Tibial nerve (tissue), 4 donors: ENCODE results near the gene STIM1. TPM values are rescaled to one million over a fixed set of nuclear protein-coding genes. Genes with fewer than 3 reads are reported as not detected.
A peak's percentile ranks its signal among the peaks of the same experiment; 100 is the strongest.

Source experiments
- DNase-seq, 2 donors: peaks; one replicate each; pipeline ENCODE4 v3.0.0-alpha.2; 2019; ENCODE audit warnings: low spot score in 2 of 2
- H3K27ac ChIP-seq, 4 donors: fragments of 200-600 bp; sonication (generic) in 3 of 4; one replicate each; pipeline ENCODE4 v1.5.1; 2017 to 2019; ENCODE audit warnings: mild to moderate bottlenecking in 1 of 4
- H3K27me3 ChIP-seq, 2 donors: fragments of 200-600 bp; sonication (generic) in 1 of 2; one replicate each; pipeline versions ENCODE4 v1.5.1 to v1.6.0; 2017 to 2019
- H3K36me3 ChIP-seq, 3 donors: fragments of 200-600 bp; sonication (generic); one replicate each; pipeline ENCODE4 v1.5.1; 2018 to 2019
- H3K4me1 ChIP-seq, 4 donors: fragments of 200-600 bp; sonication (generic) in 3 of 4; one replicate each; pipeline ENCODE4 v1.5.1; 2017 to 2019
- H3K4me3 ChIP-seq, 4 donors: fragments of 200-600 bp; sonication (generic) in 3 of 4; one replicate each; pipeline ENCODE4 v1.5.1; 2017 to 2019; ENCODE audit warnings: mild to moderate bottlenecking in 1 of 4, moderate library complexity in 1 of 4
- H3K9me3 ChIP-seq, 4 donors: fragments of 200-600 bp; sonication (generic) in 3 of 4; one replicate each; pipeline ENCODE4 v1.5.1; 2017 to 2019
- EP300 ChIP-seq, 2 donors: sonication (generic); formaldehyde crosslinking; IDR thresholded peaks; one replicate each; pipeline ENCODE4 v1.6.1; 2017; ENCODE audit warnings: antibody characterized with exemption in 2 of 2, mild to moderate bottlenecking in 1 of 2
- POLR2A ChIP-seq, 2 donors: fragments of 450-650 bp; IDR thresholded peaks; one replicate each; pipeline ENCODE4 v1.6.1; 2017; ENCODE audit warnings: antibody characterized with exemption in 2 of 2, mild to moderate bottlenecking in 2 of 2, moderate library complexity in 2 of 2
- WGBS, 2 donors: methylation state at CpG; one replicate each; pipeline ENCODE4 v1.1.5; 2018; 5-methylcytosine and 5-hydroxymethylcytosine counted together
- total RNA-seq, 4 donors: library from RNA; depleted of rRNA; stranded (reverse); fragments of >200 nt; gene quantifications; one replicate each; pipeline ENCODE4 v1.1.0, GENCODE V29; 2016
- TF ChIP-seq, protein P1 (sequence below), 5 experiments: fragments of 200-600 bp in 3 of 5; fragments of 450-650 bp in 2 of 5; sonication (generic) in 3 of 5; IDR thresholded peaks; one replicate each; pipeline ENCODE4 v1.5.1; 2016 to 2019; ENCODE audit warnings: antibody characterized with exemption in 5 of 5, mild to moderate bottlenecking in 3 of 5, moderate library complexity in 2 of 5

Gene STIM1
- total RNA-seq, 4 donors from 2014 or later, result 51.3 to 70.1 (median 59.8) TPM

DNA sequence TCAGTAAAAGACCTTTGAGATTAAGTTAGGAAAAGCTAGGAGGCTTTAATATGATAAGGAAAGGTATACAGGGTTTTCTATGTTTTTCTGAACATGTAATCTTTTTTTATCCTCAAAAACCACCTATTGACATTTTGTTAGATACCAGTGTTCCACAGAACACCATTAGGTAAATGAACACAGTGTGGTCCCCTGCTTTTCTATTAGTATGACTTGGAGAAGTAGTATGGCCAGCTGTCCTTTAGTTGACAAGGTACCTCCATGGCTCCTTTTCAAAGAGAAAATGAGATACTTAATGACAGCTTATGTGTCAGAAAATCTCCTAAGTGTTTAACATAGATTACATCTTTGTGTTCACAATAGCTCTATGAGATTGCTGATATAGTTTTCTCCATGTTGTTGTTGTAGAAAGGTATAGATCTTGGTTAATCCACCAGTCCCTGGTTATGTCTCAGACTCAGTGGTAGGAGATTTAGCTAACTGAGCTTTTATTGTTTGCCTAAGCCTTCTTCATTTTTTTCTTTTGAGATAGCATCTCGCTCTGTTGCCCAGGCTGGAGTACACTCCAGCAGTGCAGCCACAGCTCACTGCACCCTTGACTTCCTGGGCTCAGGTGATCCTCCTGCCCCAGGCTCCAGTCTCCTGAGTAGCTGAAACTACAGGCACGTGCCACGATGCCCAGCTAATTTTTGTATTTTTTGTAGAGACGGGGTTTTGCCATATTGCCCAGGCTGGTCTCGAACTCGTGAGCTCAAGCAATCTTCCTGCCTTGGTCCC is 46.0 kb downstream of the STIM1 start:
- Histone ChIP-seq H3K4me1 (peaks cover 0 to 39% (median 29%) of the 10 kb centered on the region in 4 donors), H3K9me3 (no peaks in the 10 kb centered on the region), H3K4me3 (no peak overlapping the region), H3K36me3 (no peaks in the 10 kb centered on the region), H3K27ac (no peak overlapping the region), H3K27me3 (no peaks in the 10 kb centered on the region)
- 93 to 96% methylated on average over 6 of the region's 6 CpGs for WGBS, 2 donors
- TF ChIP-seq EP300 (IDR thresholded peaks at IDR 0.05), result no peak
- DNase-seq, result no peak

DNA sequence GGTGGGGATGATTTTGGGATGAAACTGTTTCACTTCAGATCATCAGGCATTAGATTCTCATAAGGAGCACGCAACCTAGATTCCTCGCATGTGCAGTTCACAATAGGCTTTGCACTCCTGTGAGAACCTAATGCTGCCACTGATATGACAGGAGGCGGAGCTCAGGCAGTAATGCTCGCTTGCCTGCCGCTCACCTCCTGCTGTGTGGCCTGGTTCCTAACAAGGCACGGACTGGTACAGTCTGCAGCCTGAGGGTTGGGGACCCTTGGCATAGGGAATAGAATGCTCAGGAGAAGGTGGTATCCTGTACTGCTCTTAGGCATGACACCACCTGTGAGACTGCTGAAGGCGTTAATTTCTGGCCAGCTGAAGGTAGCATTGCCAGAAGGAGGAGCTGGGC is 47.0 kb downstream of the STIM1 start:
- Histone ChIP-seq H3K27me3 (no peaks in the 10 kb centered on the region), H3K36me3 (no peaks in the 10 kb centered on the region), H3K9me3 (no peaks in the 10 kb centered on the region), H3K4me1 (peaks cover 0 to 44% (median 30%) of the 10 kb centered on the region in 4 donors), H3K27ac (no peak overlapping the region), H3K4me3 (no peak overlapping the region)
- TF ChIP-seq POLR2A (IDR thresholded peaks at IDR 0.05), result no peak
- TF ChIP-seq EP300 (IDR thresholded peaks at IDR 0.05), result no peak
- DNase-seq, result no peak
- WGBS, 2 donors, result 86 to 90% methylated on average over 7 of the region's 7 CpGs

DNA sequence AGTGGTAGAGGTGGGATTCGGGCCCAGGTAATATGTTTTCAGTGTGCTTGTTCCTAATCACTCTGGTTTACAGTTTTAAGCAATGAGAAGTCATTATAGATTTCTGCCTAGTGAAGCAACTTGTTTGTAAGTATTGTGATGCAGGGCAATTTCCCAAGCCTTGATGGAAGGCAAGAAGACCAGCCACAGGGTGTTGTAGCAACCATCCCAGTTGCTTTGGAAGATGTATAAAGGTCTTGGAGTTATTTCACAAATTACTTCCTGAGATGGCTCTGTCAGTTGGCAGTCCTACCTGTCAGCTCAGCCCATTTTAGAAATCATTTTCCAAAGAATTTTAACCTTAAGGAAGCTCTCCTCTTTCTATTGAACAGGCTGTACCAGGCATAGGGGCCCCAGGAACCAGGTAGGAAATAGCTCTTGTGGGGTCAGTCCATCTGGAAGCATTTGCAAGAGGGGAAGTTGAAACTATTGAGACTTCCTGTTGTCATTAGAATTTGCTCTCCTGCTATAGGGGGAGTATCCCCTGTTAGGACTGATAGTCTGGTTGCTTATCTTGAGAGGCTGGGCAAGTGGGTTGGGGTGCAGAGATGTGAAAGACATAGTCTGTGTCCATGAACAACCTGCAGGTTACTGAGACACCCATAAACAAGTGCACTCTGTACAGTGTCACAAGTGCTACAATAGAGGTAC is 47.9 kb downstream of the STIM1 start:
- no peak overlapping the region for H3K4me3 ChIP-seq
- 85 to 95% methylated on average over 1 of the region's 1 CpG for WGBS, 2 donors
- peak overlapping the region in 1 of 4 donors; percentile 74 for H3K27ac ChIP-seq
- peak in 1 of 2 donors; percentile 20 for DNase-seq
- H3K36me3 ChIP-seq, result no peaks in the 10 kb centered on the region
- no peak for TF ChIP-seq EP300 (IDR thresholded peaks at IDR 0.05)
- no peak for TF ChIP-seq POLR2A (IDR thresholded peaks at IDR 0.05)
- TF ChIP-seq, protein P1, sequence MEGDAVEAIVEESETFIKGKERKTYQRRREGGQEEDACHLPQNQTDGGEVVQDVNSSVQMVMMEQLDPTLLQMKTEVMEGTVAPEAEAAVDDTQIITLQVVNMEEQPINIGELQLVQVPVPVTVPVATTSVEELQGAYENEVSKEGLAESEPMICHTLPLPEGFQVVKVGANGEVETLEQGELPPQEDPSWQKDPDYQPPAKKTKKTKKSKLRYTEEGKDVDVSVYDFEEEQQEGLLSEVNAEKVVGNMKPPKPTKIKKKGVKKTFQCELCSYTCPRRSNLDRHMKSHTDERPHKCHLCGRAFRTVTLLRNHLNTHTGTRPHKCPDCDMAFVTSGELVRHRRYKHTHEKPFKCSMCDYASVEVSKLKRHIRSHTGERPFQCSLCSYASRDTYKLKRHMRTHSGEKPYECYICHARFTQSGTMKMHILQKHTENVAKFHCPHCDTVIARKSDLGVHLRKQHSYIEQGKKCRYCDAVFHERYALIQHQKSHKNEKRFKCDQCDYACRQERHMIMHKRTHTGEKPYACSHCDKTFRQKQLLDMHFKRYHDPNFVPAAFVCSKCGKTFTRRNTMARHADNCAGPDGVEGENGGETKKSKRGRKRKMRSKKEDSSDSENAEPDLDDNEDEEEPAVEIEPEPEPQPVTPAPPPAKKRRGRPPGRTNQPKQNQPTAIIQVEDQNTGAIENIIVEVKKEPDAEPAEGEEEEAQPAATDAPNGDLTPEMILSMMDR (IDR thresholded peaks at IDR 0.05), result no peak
- H3K9me3 ChIP-seq, result no peaks in the 10 kb centered on the region
- H3K4me1 ChIP-seq, result peaks cover 0 to 45% (median 30%) of the 10 kb centered on the region in 4 donors
- H3K27me3 ChIP-seq, result no peaks in the 10 kb centered on the region

DNA sequence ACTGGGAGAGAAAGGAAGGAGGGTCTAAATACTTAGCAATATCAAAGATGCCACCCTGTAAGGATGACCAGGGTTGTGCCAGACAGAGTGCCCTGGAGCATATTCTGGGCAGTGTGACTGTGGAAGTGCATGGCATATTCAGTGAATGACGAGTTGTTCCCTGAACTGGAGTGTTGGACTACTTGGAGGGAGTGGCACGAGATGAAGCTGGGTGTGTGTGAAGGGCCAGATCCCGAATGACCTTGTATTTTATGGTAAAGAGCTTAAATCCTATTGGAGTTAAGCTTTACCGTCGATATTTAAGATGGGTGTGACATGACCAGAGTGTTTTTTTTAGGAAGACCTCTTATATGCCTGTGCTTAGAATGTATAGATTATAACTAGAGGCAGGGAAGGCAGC is 48.8 kb downstream of the STIM1 start:
- H3K9me3 ChIP-seq, result no peaks in the 10 kb centered on the region
- H3K4me1 ChIP-seq, result peaks cover 0 to 45% (median 30%) of the 10 kb centered on the region in 4 donors
- DNase-seq, result no peak
- H3K4me3 ChIP-seq, result no peak overlapping the region
- TF ChIP-seq EP300 (IDR thresholded peaks at IDR 0.05), result no peak
- no peak for TF ChIP-seq POLR2A (IDR thresholded peaks at IDR 0.05)
- TF ChIP-seq, protein P1 (IDR thresholded peaks at IDR 0.05), result no peak
- H3K27me3 ChIP-seq, result no peaks in the 10 kb centered on the region
- H3K36me3 ChIP-seq, result no peaks in the 10 kb centered on the region
- peak overlapping the region in 2 of 4 donors; percentile 51 to 74 for H3K27ac ChIP-seq
- WGBS, 2 donors, result 69 to 77% methylated on average over 5 of the region's 5 CpGs

DNA sequence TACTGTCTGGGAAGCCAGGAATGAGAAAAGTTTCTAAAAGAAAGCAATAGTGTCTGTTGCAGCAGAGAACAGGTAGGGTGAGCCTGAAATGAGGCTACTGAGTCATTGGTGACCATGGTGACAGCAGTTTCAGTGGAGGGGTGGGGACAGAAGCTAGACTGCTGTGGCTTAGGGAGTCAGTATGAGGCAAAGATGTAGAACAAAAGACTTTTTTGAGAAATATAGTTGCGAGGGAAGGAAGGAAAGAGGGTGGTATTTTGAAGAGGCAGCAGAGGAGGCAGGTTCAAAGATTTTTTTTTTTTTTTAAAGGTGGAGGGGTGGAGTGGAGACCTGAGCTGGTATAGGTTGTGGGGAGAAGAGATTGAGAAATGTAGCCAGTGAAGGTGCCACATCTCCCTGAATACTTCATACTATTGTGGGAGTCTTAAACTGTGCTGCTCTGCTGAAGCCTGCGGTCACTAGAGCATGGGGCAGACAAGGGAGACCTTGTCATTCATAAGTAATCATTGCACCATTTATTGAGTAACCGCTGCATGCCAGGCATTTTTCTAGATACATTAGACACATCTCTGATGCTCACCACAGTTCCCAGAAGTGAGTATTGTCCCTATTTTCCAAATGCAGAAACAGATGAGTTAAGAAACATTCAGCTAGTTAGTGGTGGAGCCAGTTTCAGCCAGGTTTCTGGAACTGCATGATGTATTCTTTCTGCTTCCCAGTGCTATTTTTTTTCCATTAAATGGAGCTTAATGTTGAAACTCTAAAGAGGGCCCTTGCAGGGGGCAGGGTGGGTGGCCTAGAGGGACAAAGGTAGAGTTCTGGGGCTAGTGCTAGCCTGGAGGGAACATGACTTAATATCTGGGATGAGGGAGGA is 49.9 kb downstream of the STIM1 start:
- DNase-seq, result peak in 1 of 2 donors; percentile 50
- TF ChIP-seq, protein P1 (IDR thresholded peaks at IDR 0.05), result no peak
- peak in 1 of 2 donors; percentile 67 for TF ChIP-seq EP300 (IDR thresholded peaks at IDR 0.05)
- 37 to 54% methylated on average over 3 of the region's 3 CpGs for WGBS, 2 donors
- Histone ChIP-seq H3K9me3 (no peaks in the 10 kb centered on the region), H3K27me3 (no peaks in the 10 kb centered on the region), H3K27ac (peak overlapping the region in 3 of 4 donors; percentile 36 to 74 (median 65)), H3K4me1 (peaks cover 0 to 45% (median 30%) of the 10 kb centered on the region in 4 donors), H3K4me3 (no peak overlapping the region), H3K36me3 (no peaks in the 10 kb centered on the region)
